Measurements from ENCODE around the gene C4orf50. TPM values are rescaled to one million over a fixed set of nuclear protein-coding genes. Genes with fewer than 3 reads are reported as not detected.

The C4orf50 gene
- total RNA-seq, 1 experiment from 2014 or later, result 0.17 TPM

GRCh38 chr4:5927116-5927515 lies 91.1 kb downstream of the C4orf50 start:
- Histone ChIP-seq H3K9ac (ENCODE audit: extremely low read depth, insufficient read length, low read length) (no peak overlapping the region), H3K23ac (ENCODE audit: insufficient read length, low read depth, low read length) (no peak overlapping the region), H2AK5ac (ENCODE audit: insufficient read length, low read length) (no peak overlapping the region), H3K79me2 (ENCODE audit: insufficient read depth, low read length) (no peaks in the 10 kb centered on the region), H2BK20ac (ENCODE audit: low read depth, low read length, poor library complexity, severe bottlenecking) (no peak overlapping the region), H2BK15ac (ENCODE audit: low read depth, low read length) (no peak overlapping the region), H3K4ac (ENCODE audit: low read depth, low read length) (no peak overlapping the region), H3T11ph (ENCODE audit: low read length) (no peak overlapping the region), H3K79me1 (ENCODE audit: insufficient read depth, low read depth, low read length, poor library complexity, severe bottlenecking) (no peaks in the 10 kb centered on the region), H3K27me3 (ENCODE audit: insufficient read depth, low read length) (no peaks in the 10 kb centered on the region), H4K8ac (replicated peaks; ENCODE audit: insufficient read length, low read depth, low read length) (no peak overlapping the region), H2BK120ac (ENCODE audit: low read depth, low read length, poor library complexity, severe bottlenecking) (no peak overlapping the region), H3K23me2 (ENCODE audit: insufficient read length, low read depth, low read length, poor library complexity, severe bottlenecking) (no peaks in the 10 kb centered on the region), H3K9me3 (ENCODE audit: control insufficient read depth, low read depth, low read length) (no peaks in the 10 kb centered on the region), H4K91ac (ENCODE audit: insufficient read length, low read depth, low read length) (no peak overlapping the region), H3K27ac (ENCODE audit: insufficient read length, low read depth, low read length) (no peak overlapping the region), H4K20me1 (ENCODE audit: control insufficient read depth, insufficient read depth, insufficient read length) (no peaks in the 10 kb centered on the region), H4K5ac (ENCODE audit: insufficient read length, low read depth, low read length) (no peak overlapping the region), H2AFZ (ENCODE audit: low read length) (no peak overlapping the region), H3K18ac (ENCODE audit: insufficient read length, low read depth, low read length) (no peak overlapping the region), H3K56ac (ENCODE audit: insufficient read length, low read depth, low read length) (no peak overlapping the region), H3K14ac (ENCODE audit: insufficient read depth, low read length) (no peak overlapping the region; the same call in 1 of the 2 replicates), H3K4me2 (ENCODE audit: insufficient read depth, insufficient read length, low read length) (no peak overlapping the region), H3K4me1 (ENCODE audit: insufficient read depth, low read length) (peaks cover 3% of the 10 kb centered on the region; the same call in 1 of the 2 replicates), H2BK12ac (ENCODE audit: insufficient read length, low read depth, low read length) (no peak overlapping the region), H2BK5ac (ENCODE audit: insufficient read length, low read length) (no peak overlapping the region)
- DNase-seq, result no peak
- TF ChIP-seq, protein P1, sequence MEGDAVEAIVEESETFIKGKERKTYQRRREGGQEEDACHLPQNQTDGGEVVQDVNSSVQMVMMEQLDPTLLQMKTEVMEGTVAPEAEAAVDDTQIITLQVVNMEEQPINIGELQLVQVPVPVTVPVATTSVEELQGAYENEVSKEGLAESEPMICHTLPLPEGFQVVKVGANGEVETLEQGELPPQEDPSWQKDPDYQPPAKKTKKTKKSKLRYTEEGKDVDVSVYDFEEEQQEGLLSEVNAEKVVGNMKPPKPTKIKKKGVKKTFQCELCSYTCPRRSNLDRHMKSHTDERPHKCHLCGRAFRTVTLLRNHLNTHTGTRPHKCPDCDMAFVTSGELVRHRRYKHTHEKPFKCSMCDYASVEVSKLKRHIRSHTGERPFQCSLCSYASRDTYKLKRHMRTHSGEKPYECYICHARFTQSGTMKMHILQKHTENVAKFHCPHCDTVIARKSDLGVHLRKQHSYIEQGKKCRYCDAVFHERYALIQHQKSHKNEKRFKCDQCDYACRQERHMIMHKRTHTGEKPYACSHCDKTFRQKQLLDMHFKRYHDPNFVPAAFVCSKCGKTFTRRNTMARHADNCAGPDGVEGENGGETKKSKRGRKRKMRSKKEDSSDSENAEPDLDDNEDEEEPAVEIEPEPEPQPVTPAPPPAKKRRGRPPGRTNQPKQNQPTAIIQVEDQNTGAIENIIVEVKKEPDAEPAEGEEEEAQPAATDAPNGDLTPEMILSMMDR (conservative IDR thresholded peaks at IDR 0.05), result no peak
- H3K36me3 Mint-ChIP-seq (ENCODE audit: insufficient read depth in 1 of 3, low read depth in 3 of 3), result no peaks in the 10 kb centered on the region
- no CpG with 5 or more reads among the region's 3 CpGs for WGBS (ENCODE audit: extremely low coverage, insufficient read length, low lambda C conversion rate)
- peaks cover 32% of the 10 kb centered on the region for H3K27me3 Mint-ChIP-seq (ENCODE audit: low read depth)
- H3K9me3 Mint-ChIP-seq, result no peaks in the 10 kb centered on the region
- no peak overlapping the region for H3K4me3 Mint-ChIP-seq
- peaks cover 19 to 21% of the 10 kb centered on the region in 2 experiments for H3K4me1 Mint-ChIP-seq
- no peak overlapping the region for H3K27ac Mint-ChIP-seq

Measured in H9 (cell line).